ENCODE data around the gene C20orf144. TPM values are rescaled to one million over a fixed set of nuclear protein-coding genes. Genes with fewer than 3 reads are reported as not detected.
"Not testable (repeated sequence)": the region's sequence is repeated elsewhere in the genome, so short reads cannot be mapped to it uniquely, and the experiment has no call there.

C20orf144 gene
- total RNA-seq, 2 donors from 2014 or later: 0.23 to 0.43 TPM

- not testable (repeated sequence) for H3K27ac Mint-ChIP-seq; H3K36me3 Mint-ChIP-seq; H3K9me3 Mint-ChIP-seq; DNase-seq (ENCODE audit: low spot score in 2 of 2); ATAC-seq
Observed at GRCh38 chr20:33646959-33647602, 15.0 kb upstream of the C20orf144 start.

GRCh38 chr20:33647603-33648395 is 14.3 kb upstream of the C20orf144 start:
- no peaks in the 10 kb centered on the region for H3K36me3 Mint-ChIP-seq
- ATAC-seq: no peak
- DNase-seq (ENCODE audit: low spot score in 2 of 2): peak in 1 of 2 donors; percentile 51
- H3K27ac Mint-ChIP-seq: peak overlapping the region in 1 of 2 donors; percentile 77
- H3K9me3 Mint-ChIP-seq: no peaks in the 10 kb centered on the region

GRCh38 chr20:33648396-33649004 is 13.6 kb upstream of the C20orf144 start:
- H3K36me3 Mint-ChIP-seq: no peaks in the 10 kb centered on the region
- peak in 1 of 2 donors; percentile 48 for DNase-seq (ENCODE audit: low spot score in 2 of 2)
- peak in 1 of 2 donors; percentile 36 for ATAC-seq
- no peaks in the 10 kb centered on the region for H3K9me3 Mint-ChIP-seq
- peak overlapping the region in 1 of 2 donors; percentile 12 for H3K27ac Mint-ChIP-seq

GRCh38 chr20:33649201-33649681 is 12.9 kb upstream of the C20orf144 start:
- Mint-ChIP-seq H3K27ac (peak overlapping the region in 1 of 2 donors; percentile 12), H3K36me3 (no peaks in the 10 kb centered on the region), H3K9me3 (no peaks in the 10 kb centered on the region)
- DNase-seq (ENCODE audit: low spot score in 2 of 2): no peak
- no peak for ATAC-seq

GRCh38 chr20:33650111-33650752 is 11.9 kb upstream of the C20orf144 start:
- no peak for DNase-seq (ENCODE audit: low spot score in 2 of 2)
- no peaks in the 10 kb centered on the region for H3K36me3 Mint-ChIP-seq
- H3K9me3 Mint-ChIP-seq: no peaks in the 10 kb centered on the region
- no peak overlapping the region for H3K27ac Mint-ChIP-seq
- no peak for ATAC-seq

GRCh38 chr20:33650753-33651561 is 11.2 kb upstream of the C20orf144 start:
- H3K36me3 Mint-ChIP-seq: no peaks in the 10 kb centered on the region
- DNase-seq (ENCODE audit: low spot score in 2 of 2) (no peak), ATAC-seq (no peak)
- no peaks in the 10 kb centered on the region for H3K9me3 Mint-ChIP-seq
- peak overlapping the region in 1 of 2 donors; percentile 74 for H3K27ac Mint-ChIP-seq

- Mint-ChIP-seq H3K27ac (peak overlapping the region in 1 of 2 donors; percentile 74), H3K36me3 (no peaks in the 10 kb centered on the region), H3K9me3 (no peaks in the 10 kb centered on the region)
- DNase-seq (ENCODE audit: low spot score in 2 of 2): no peak
- no peak for ATAC-seq
Observed at GRCh38 chr20:33651562-33652048, 10.5 kb upstream of the C20orf144 start.

GRCh38 chr20:33653218-33653899 is 8.8 kb upstream of the C20orf144 start:
- Mint-ChIP-seq H3K27ac (peak overlapping the region; percentile 74 to 97), H3K9me3 (no peaks in the 10 kb centered on the region), H3K36me3 (no peaks in the 10 kb centered on the region)
- DNase-seq (ENCODE audit: low spot score in 2 of 2) (peak in 1 of 2 donors; percentile 54), ATAC-seq (peak; percentile 11 to 47)

GRCh38 chr20:33653900-33654596 is 8.1 kb upstream of the C20orf144 start:
- no peaks in the 10 kb centered on the region for H3K9me3 Mint-ChIP-seq
- ATAC-seq (no peak), DNase-seq (ENCODE audit: low spot score in 2 of 2) (no peak)
- H3K27ac Mint-ChIP-seq: peak overlapping the region in 1 of 2 donors; percentile 12
- H3K36me3 Mint-ChIP-seq: no peaks in the 10 kb centered on the region

GRCh38 chr20:33654680-33655161 is 7.4 kb upstream of the C20orf144 start:
- no peaks in the 10 kb centered on the region for H3K36me3 Mint-ChIP-seq
- no peaks in the 10 kb centered on the region for H3K9me3 Mint-ChIP-seq
- peak overlapping the region; percentile 12 to 77 for H3K27ac Mint-ChIP-seq
- ATAC-seq (no peak), DNase-seq (ENCODE audit: low spot score in 2 of 2) (no peak)

GRCh38 chr20:33655164-33655563 is 7.0 kb upstream of the C20orf144 start:
- DNase-seq (ENCODE audit: low spot score in 2 of 2): no peak
- peak overlapping the region in 1 of 2 donors; percentile 77 for H3K27ac Mint-ChIP-seq
- no peaks in the 10 kb centered on the region for H3K9me3 Mint-ChIP-seq
- no peaks in the 10 kb centered on the region for H3K36me3 Mint-ChIP-seq
- ATAC-seq: no peak

- H3K27ac Mint-ChIP-seq: peak overlapping the region in 1 of 2 donors; percentile 50
- H3K9me3 Mint-ChIP-seq: no peaks in the 10 kb centered on the region
- DNase-seq (ENCODE audit: low spot score in 2 of 2) (no peak), ATAC-seq (no peak)
- no peaks in the 10 kb centered on the region for H3K36me3 Mint-ChIP-seq
Observed at GRCh38 chr20:33656010-33656782, 5.9 kb upstream of the C20orf144 start.

GRCh38 chr20:33656783-33657703 is 5.1 kb upstream of the C20orf144 start:
- DNase-seq (ENCODE audit: low spot score in 2 of 2): no peak
- Mint-ChIP-seq H3K36me3 (no peaks in the 10 kb centered on the region), H3K9me3 (no peaks in the 10 kb centered on the region), H3K27ac (peak overlapping the region in 1 of 2 donors; percentile 50)
- ATAC-seq: no peak
